HG03354 (cell line): ENCODE data around the gene SLC16A12.
"Not testable (repeated sequence)": the region's sequence is repeated elsewhere in the genome, so short reads cannot be mapped to it uniquely, and the experiment has no call there.

Experiments
- ATAC-seq: cut with Tn5 transposase; IDR thresholded peaks from one replicate; pipeline ENCODE4 v1.9.1; 2021; ENCODE audit warnings: mild to moderate bottlenecking; ENCODE audit not compliant: unreplicated experiment, poor library complexity, severe bottlenecking

SLC16A12 gene

GRCh38 chr10:89403043-89403442 lies 132.4 kb downstream of the SLC16A12 start:
- no peak for ATAC-seq

DNA sequence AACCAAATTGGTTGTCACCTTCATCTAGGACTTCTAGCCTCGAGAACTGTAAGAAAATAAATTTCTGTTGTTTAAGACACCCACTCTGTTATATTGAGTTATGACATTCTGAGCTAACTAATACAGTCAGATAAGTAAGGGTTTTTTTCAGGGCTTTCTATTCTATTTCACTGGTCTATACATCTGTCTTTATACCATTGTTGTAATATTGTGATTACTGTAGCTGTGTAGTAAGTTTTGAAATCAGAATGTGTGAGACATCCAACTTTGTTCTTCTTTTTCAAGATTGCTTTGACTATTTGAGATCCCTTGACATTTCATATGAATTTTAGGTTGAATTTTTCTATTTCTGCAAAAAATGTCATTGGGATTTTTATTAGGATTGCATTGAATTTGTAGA lies 135.4 kb downstream of the SLC16A12 start:
- ATAC-seq = no peak

DNA sequence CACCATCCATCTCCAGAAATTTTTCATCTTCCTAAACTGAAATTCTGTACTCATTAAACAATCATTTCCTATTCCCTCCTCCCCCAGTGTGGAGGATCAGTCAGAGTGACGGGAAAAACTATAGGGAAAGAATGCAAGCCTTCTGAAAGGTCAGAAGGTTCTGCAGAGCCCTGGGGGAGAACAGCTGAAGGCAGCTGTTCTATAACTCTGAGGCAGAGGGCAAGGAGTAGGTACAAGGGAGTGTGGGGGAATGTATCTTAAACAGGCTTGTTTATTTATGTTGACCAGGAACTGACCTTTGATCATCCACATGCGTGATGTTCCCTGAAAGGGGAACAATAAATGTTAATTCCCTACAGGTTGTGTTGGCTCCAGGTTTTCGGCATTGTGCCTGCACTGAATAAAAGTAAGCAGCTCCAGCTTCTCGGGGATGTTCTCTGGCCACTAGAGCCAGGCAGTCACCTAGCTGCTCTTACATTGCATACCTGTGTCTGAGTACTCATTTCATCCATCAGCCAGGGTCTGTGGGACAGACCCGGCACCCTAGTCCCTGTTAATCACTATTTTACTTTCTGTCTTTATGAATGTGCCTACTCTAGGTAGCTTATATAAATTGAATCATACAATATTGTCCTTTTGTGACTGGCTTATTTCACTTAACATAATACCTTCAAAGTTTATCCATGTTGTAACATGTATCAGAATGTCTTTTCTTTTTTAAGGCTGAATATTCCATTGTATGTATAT lies 137.2 kb downstream of the SLC16A12 start:
- no peak for ATAC-seq

DNA sequence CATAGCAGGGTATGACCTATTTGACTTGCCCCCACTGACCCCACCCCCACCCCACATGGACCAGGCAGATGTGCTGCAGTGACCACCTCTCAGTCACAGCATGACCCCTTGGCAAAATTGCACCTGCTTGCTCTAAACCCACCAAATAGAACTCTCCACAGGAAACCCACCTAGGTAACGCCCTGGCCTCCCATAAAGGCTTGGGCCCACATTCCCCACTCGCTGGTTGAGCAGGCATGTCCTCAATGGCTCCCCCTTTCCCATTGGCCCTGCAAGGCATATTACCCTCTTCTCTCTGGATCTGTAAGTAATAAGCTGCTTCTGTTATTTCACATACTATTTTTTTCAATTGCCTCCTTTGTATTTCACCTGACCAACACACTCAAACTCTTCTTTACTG lies 140.3 kb downstream of the SLC16A12 start:
- no peak for ATAC-seq

DNA sequence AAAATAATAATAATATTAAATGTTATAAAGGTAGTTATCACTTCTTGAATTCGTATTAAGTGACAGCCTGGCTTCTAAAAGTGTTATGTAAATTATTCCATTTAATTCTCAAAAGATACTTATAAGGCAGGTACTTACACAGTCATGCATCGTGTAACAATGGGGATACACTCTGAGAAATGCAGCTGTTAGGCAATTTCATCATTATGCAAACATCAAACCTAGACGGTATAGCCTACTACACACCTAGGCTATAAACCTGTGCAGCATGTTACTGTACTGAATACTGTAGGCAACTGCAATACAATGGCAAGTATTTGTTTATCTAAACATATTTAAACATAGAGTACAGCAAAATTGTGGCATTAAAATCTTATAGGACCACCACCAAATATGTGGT lies 141.5 kb downstream of the SLC16A12 start:
- ATAC-seq = no peak

DNA sequence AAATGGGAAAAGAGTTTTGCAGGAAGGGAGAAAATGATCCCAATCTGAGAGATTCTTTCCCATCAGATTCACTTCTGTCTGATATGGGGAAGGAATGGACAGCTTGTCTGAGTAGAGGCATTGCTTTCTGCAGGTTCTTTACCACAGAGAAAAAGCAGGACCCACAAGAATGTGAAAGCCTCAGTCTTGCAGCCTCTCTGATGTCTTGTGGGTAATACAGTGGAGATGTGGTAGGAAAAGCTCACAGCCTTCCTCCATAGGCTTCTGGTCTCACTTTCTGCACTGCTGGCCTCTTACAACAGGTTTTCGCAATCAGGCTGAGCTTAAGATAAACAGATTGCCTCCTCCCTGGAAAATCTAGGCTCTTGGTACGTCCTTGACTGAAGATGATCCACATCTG lies 142.4 kb downstream of the SLC16A12 start:
- peak; percentile 44 for ATAC-seq

- ATAC-seq = peak; percentile 85
These were observed 143.3 kb downstream of the SLC16A12 start, which contains the start of gene IFIT1 for GRCh38 chr10:89391907-89392756. TSS of gene IFIT1 (plus strand) at chr10:89392623. CDS start at chr10:89392713, 90 bp downstream.

GRCh38 chr10:89391226-89391576 lies 144.2 kb downstream of the SLC16A12 start:
- not testable (repeated sequence) for ATAC-seq

- no peak for ATAC-seq
These were observed 144.7 kb downstream of the SLC16A12 start for GRCh38 chr10:89390476-89391225.

DNA sequence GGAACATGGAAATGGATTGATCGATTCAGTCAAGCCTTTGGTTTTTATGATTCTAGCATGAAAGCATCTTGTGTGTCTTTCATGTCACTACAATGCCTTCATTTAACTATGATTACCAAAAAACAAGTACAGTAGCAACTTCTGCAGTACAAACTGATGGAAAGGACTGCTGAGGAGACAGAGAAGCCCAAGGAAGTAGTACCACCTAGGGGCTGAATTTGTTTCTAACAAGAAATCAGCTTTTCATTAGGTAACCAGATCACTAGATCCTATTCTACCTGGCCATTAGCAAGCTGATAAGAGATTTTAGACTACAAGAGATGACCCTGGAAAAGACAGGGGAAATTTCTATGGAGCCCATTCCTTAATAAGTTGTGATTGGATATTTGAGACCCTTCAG lies 146.1 kb downstream of the SLC16A12 start:
- ATAC-seq = no peak

- ATAC-seq = no peak
These were observed 146.6 kb downstream of the SLC16A12 start for GRCh38 chr10:89388806-89389205.

GRCh38 chr10:89384474-89385340 lies 150.7 kb downstream of the SLC16A12 start:
- ATAC-seq = no peak

DNA sequence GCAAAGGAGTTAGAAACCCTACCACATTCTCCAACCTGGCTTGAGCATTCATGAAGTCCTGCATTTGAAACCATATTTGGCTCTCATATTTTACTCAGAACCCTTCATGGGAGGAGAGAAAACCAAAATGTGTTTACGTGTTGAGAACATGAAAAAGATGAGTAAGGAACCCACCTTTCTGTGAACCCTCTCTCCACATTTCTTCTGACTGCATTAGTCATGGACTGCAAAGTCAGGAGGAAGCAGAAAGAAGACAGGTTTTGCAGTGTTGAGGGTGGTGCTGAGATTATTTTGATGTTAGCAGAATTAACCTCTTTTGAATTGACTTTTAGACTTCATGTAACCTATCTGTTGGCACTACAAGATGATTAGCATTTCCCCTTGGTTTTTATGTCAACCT lies 152.6 kb downstream of the SLC16A12 start:
- no peak for ATAC-seq
